ENCODE measurements around the gene ACTL9. TPM values are rescaled to one million over a fixed set of nuclear protein-coding genes. Genes with fewer than 3 reads are reported as not detected.
"Not testable (repeated sequence)": the region's sequence is repeated elsewhere in the genome, so short reads cannot be mapped to it uniquely, and the experiment has no call there.

The ACTL9 gene
- not detected in 2 replicates for total RNA-seq

GRCh38 chr19:8698433-8699063 lies at the start of gene ACTL9:
Gene ACTL9, minus strand, starts transcription at chr19:8698795. Its CDS starts 94 bp downstream, at chr19:8698701.
- no peak for DNase-seq (ENCODE audit: low read depth in 2 of 2)

- not testable (repeated sequence) for DNase-seq (ENCODE audit: low read depth in 2 of 2)
Observed at GRCh38 chr19:8739291-8740065, 40.9 kb upstream of the ACTL9 start.

GRCh38 chr19:8738377-8738776 lies 39.8 kb upstream of the ACTL9 start:
- no peak for DNase-seq (ENCODE audit: low read depth in 2 of 2)

- no peak for DNase-seq (ENCODE audit: low read depth in 2 of 2)
Observed at GRCh38 chr19:8731428-8732169, 33.0 kb upstream of the ACTL9 start.

- no peak for DNase-seq (ENCODE audit: low read depth in 2 of 2)
Observed at GRCh38 chr19:8724276-8724675, 25.7 kb upstream of the ACTL9 start.

- no peak for DNase-seq (ENCODE audit: low read depth in 2 of 2)
Observed at GRCh38 chr19:8722032-8722431, 23.4 kb upstream of the ACTL9 start.

GRCh38 chr19:8721334-8721733 lies 22.7 kb upstream of the ACTL9 start, which contains the start of gene OR2Z1:
Gene OR2Z1, plus strand, starts transcription at chr19:8721634. Its CDS starts 9,395 bp downstream, at chr19:8731029.
- no peak for DNase-seq (ENCODE audit: low read depth in 2 of 2)

- not testable (repeated sequence) for DNase-seq (ENCODE audit: low read depth in 2 of 2)
Observed at GRCh38 chr19:8710337-8710736, 11.7 kb upstream of the ACTL9 start.

GRCh38 chr19:8705742-8706141 lies 7.1 kb upstream of the ACTL9 start:
- no peak for DNase-seq (ENCODE audit: low read depth in 2 of 2)

GRCh38 chr19:8705304-8705703 lies 6.7 kb upstream of the ACTL9 start:
- DNase-seq (ENCODE audit: low read depth in 2 of 2): not testable (repeated sequence)

GRCh38 chr19:8703223-8703622 lies 4.6 kb upstream of the ACTL9 start:
- DNase-seq (ENCODE audit: low read depth in 2 of 2): no peak

- no peak for DNase-seq (ENCODE audit: low read depth in 2 of 2)
Observed at GRCh38 chr19:8702350-8702749, 3.8 kb upstream of the ACTL9 start.

GRCh38 chr19:8700956-8701355 lies 2.4 kb upstream of the ACTL9 start:
- DNase-seq (ENCODE audit: low read depth in 2 of 2): no peak

GRCh38 chr19:8699908-8700307 lies 1.3 kb upstream of the ACTL9 start:
- no peak for DNase-seq (ENCODE audit: low read depth in 2 of 2)

GRCh38 chr19:8697671-8698432 lies 743 bp downstream of the ACTL9 start:
- DNase-seq (ENCODE audit: low read depth in 2 of 2): no peak

GRCh38 chr19:8696993-8697392 lies 1.6 kb downstream of the ACTL9 start:
- DNase-seq (ENCODE audit: low read depth in 2 of 2): no peak

- no peak for DNase-seq (ENCODE audit: low read depth in 2 of 2)
Observed at GRCh38 chr19:8695911-8696310, 2.7 kb downstream of the ACTL9 start.

GRCh38 chr19:8695501-8695900 lies 3.1 kb downstream of the ACTL9 start:
- no peak for DNase-seq (ENCODE audit: low read depth in 2 of 2)

GRCh38 chr19:8690753-8691539 lies 7.6 kb downstream of the ACTL9 start:
- no peak for DNase-seq (ENCODE audit: low read depth in 2 of 2)

GRCh38 chr19:8688930-8689329 lies 9.7 kb downstream of the ACTL9 start:
- DNase-seq (ENCODE audit: low read depth in 2 of 2): no peak

GRCh38 chr19:8686549-8686948 lies 12.0 kb downstream of the ACTL9 start:
- no peak for DNase-seq (ENCODE audit: low read depth in 2 of 2)

Data from lung microvascular endothelial cell (primary cell).